GM12801 (cell line): ENCODE results near the gene PPP1R1C.

Source experiments
- TF ChIP-seq, protein P1 (sequence below): IDR thresholded peaks from one replicate; pipeline ENCODE4 v1.5.1; 2011; ENCODE audit warnings: control low read depth; ENCODE audit not compliant: insufficient read length; ENCODE audit errors: extremely low read depth

Gene PPP1R1C

GRCh38 chr2:182049372-182050148, 63.9 kb downstream of the PPP1R1C start:
- TF ChIP-seq, protein P1, sequence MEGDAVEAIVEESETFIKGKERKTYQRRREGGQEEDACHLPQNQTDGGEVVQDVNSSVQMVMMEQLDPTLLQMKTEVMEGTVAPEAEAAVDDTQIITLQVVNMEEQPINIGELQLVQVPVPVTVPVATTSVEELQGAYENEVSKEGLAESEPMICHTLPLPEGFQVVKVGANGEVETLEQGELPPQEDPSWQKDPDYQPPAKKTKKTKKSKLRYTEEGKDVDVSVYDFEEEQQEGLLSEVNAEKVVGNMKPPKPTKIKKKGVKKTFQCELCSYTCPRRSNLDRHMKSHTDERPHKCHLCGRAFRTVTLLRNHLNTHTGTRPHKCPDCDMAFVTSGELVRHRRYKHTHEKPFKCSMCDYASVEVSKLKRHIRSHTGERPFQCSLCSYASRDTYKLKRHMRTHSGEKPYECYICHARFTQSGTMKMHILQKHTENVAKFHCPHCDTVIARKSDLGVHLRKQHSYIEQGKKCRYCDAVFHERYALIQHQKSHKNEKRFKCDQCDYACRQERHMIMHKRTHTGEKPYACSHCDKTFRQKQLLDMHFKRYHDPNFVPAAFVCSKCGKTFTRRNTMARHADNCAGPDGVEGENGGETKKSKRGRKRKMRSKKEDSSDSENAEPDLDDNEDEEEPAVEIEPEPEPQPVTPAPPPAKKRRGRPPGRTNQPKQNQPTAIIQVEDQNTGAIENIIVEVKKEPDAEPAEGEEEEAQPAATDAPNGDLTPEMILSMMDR = no peak

DNA sequence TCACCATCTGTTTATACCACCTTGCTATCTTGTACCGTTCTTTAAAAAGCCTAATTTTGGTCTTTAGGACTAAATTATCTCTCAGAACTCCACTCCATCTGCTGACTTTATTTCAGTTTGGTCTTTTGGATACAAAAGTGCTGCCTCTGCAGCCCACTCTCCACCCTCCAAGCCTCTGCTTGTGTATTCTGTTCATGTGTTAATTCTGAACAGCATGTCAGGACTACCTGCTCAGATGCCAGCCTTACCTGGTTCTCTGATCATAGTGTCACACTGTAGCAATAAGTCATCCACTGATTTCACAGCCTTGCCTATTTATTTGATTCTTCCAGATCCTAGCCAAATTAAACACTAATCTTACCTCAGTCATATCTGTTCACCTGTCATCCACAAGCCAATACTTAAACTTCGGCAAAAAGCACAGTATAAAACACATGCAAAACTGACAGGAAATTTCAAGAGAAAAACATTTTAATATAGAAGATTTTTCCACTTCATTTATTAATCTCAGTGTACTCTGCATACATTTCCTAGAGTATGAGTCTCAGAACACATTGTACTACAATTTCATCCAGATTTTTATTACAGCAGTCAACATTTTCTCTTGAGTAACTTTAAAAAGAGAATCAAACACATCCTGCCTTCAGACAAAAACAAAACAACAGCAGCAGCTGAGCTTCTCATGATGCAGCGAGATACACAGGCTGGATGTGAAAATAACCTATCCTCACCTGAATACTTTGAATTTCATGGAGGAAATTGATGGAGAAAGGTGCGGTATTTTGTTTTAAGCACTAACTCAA, 64.9 kb downstream of the PPP1R1C start:
- TF ChIP-seq, protein P1 = no peak

DNA sequence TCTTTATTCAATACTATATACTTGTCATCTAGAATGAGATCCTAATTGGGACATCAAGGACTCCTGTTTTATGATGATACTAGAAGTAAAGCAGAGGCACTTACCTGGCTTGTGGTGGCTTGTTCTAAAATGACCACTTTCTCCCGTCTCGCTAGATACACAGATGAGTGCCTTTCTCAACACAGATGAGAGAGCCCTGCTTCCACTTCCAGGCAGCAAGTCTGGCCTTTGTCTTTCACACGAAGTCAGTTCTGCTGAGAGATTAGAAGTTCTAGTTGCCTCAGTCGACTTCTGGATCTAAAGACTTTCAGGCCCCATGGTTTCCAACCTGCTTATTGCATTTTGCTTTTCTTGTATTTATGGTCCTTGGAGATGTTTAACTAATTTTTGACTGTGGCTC, 70.3 kb downstream of the PPP1R1C start:
- TF ChIP-seq, protein P1 = no peak

DNA sequence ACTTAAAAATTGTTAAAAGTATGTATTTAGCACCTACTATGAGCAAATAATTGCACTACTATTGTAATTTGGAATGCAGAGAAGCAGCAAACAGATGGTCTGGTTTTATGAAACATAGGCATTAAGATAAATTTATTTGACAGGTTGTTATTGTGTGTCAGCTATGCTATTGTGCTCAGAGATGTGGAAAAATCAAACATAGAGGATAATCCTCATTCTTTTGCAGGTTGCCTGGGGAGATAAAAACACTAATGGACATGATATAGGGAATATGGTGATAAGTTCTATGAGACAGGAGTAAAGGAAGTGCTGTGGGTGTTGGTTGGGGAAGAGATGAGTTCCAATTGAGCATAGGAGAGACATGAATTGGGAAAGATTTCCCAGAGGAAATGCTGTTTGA, 71.3 kb downstream of the PPP1R1C start:
- TF ChIP-seq, protein P1 = no peak

- TF ChIP-seq, protein P1 = no peak
Measured at GRCh38 chr2:182058056-182058455, 72.4 kb downstream of the PPP1R1C start.

DNA sequence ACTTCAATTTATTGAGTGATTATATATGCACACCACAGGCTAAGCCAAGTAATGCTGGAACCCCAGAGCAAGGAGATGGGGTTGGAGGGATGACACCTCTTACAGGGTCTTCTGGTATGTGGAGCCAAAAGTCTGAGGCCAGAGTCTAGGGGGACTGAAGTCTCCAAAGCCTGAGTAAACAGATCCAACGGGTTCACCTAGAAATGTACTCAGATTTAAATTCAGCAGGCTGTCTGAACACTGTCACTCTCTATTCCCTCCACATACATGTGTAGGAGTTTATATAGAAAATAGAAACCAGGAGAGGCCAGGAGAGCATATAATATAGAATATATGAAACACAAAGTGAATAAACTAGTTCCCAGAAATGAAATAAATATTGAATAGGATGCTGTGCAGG, 76.1 kb downstream of the PPP1R1C start:
- TF ChIP-seq, protein P1 = no peak

- TF ChIP-seq, protein P1 = no peak
Measured at GRCh38 chr2:182062329-182062972, 76.8 kb downstream of the PPP1R1C start.
